PC-3 (cell line): ENCODE data around the gene TMEM40. TPM values are rescaled to one million over a fixed set of nuclear protein-coding genes. Genes with fewer than 3 reads are reported as not detected.

Source experiments
- ATAC-seq: fragments of 200-7000 bp; cut with Tn5 transposase; 2 replicates; pipeline ENCODE4 v1.9.1; 2020; ENCODE audit warnings: mild to moderate bottlenecking, moderate library complexity
- BruUV-seq: library from RNA; stranded (reverse); fragments of 400-500 nt; replicated peaks from 2 replicates; lab custom pipeline; 2021; lab: Mats Ljungman, UMichigan
- CTCF ChIA-PET: fragments of 300-600 bp; sonication (Branson Sonifier 250); formaldehyde crosslinking; loops from one replicate; lab custom pipeline; 2022; ENCODE audit warnings: antibody characterized with exemption; lab: Charles Lee
- POLR2A ChIA-PET: fragments of 300-600 bp; sonication (Branson Sonifier 250); formaldehyde crosslinking; loops from one replicate; lab custom pipeline; 2022; ENCODE audit warnings: antibody characterized with exemption; ENCODE audit not compliant: unreplicated experiment; lab: Charles Lee
- DNase-seq: peaks from one replicate; pipeline ENCODE4 v3.0.0-alpha.2; 2015
- H2AFZ ChIP-seq: fragments of 300-600 bp; sonication (generic); 2 replicates; pipeline ENCODE4 v1.6.0; 2016; ENCODE audit warnings: antibody characterized with exemption, low read length
- H3F3A ChIP-seq: fragments of 300-600 bp; sonication (generic); one replicate; pipeline ENCODE4 v1.6.0; 2017; ENCODE audit warnings: antibody characterized with exemption, low read length, control low read depth, mild to moderate bottlenecking; ENCODE audit not compliant: unreplicated experiment
- H3K27ac ChIP-seq: fragments of 300-600 bp; sonication (generic); 2 replicates; pipeline ENCODE4 v1.5.1; 2016; ENCODE audit warnings: mild to moderate bottlenecking, low read length
- H3K27me3 ChIP-seq: fragments of 300-600 bp; sonication (generic); 2 replicates; pipeline ENCODE4 v1.6.1; 2016; ENCODE audit warnings: low read length, mixed read lengths
- H3K36me3 ChIP-seq: fragments of 300-600 bp; sonication (generic); 2 replicates; pipeline ENCODE4 v1.6.1; 2016; ENCODE audit warnings: low read depth, mixed run types, low read length, mixed read lengths
- H3K4me1 ChIP-seq: fragments of 300-600 bp; sonication (generic); 2 replicates; pipeline ENCODE4 v1.5.1; 2016; ENCODE audit warnings: low read length; ENCODE audit not compliant: insufficient read depth
- H3K4me2 ChIP-seq: fragments of 300-600 bp; sonication (generic); 2 replicates; pipeline ENCODE4 v1.6.0; 2016; ENCODE audit warnings: low read length
- H3K4me3 ChIP-seq: fragments of 300-600 bp; sonication (generic); 2 replicates; pipeline ENCODE4 v1.5.1; 2016; ENCODE audit warnings: mild to moderate bottlenecking, low read length, mixed read lengths
- H3K79me2 ChIP-seq: fragments of 300-600 bp; sonication (generic); 2 replicates; pipeline ENCODE4 v1.6.1; 2017; ENCODE audit warnings: low read length, mixed read lengths
- H3K9ac ChIP-seq: fragments of 300-600 bp; sonication (generic); 2 replicates; pipeline ENCODE4 v1.6.0; 2016; ENCODE audit warnings: mild to moderate bottlenecking, low read length
- H3K9me2 ChIP-seq: fragments of 300-600 bp; sonication (generic); replicated peaks from 2 replicates; pipeline ENCODE4 v1.6.1; 2016; ENCODE audit warnings: mixed run types, low read length, mixed read lengths
- H3K9me3 ChIP-seq: fragments of 300-600 bp; sonication (generic); 2 replicates; pipeline ENCODE4 v1.6.1; 2016; ENCODE audit warnings: low read length, mixed read lengths
- H4K20me1 ChIP-seq: fragments of 300-600 bp; sonication (generic); 2 replicates; pipeline ENCODE4 v1.6.1; 2016; ENCODE audit warnings: low read length, mixed read lengths
- CTCF ChIP-seq: fragments of 300-600 bp; sonication (generic); conservative IDR thresholded peaks from 2 replicates; pipeline ENCODE4 v1.5.1; 2017; ENCODE audit warnings: antibody characterized with exemption, low read depth, mild to moderate bottlenecking, low read length
- EZH2 ChIP-seq: fragments of 300-600 bp; sonication (generic); IDR thresholded peaks from one replicate; pipeline ENCODE4 v1.6.1; 2017; ENCODE audit warnings: antibody characterized with exemption, mild to moderate bottlenecking, low read length; ENCODE audit not compliant: unreplicated experiment
- EZH2phosphoT487 ChIP-seq: fragments of 300-600 bp; sonication (generic); IDR thresholded peaks from 2 replicates; pipeline ENCODE4 v1.6.1; 2018; ENCODE audit warnings: mild to moderate bottlenecking, antibody characterized with exemption, low read length, borderline replicate concordance
- intact Hi-C: fragments of 100-400 bp; cut with micrococcal nuclease; formaldehyde crosslinking; loops from 2 replicates; pipeline ENCODE4 v1.9.0; 2023
- total RNA-seq: library from RNA; depleted of rRNA; stranded (reverse); fragments of >200 nt; gene quantifications from 2 replicates; pipeline ENCODE4 v1.2.3, GENCODE V29; 2014

Gene TMEM40
- total RNA-seq, 1 experiment from 2014 or later, result 10.4 TPM

GRCh38 chr3:12797124-12797891, 38.2 kb upstream of the TMEM40 start:
- H3K4me1 ChIP-seq, result 0 out of 2 replicates have a peak, but pooled peaks cover 6% of the 10 kb centered on the region
- no peaks in the 10 kb centered on the region for H3K36me3 ChIP-seq
- BruUV-seq, result TSS peak; percentile 47
- H2AFZ ChIP-seq, result no peak overlapping the region
- TF ChIP-seq CTCF (no peak), EZH2 (no peak), EZH2phosphoT487 (no peak)
- H3K4me3 ChIP-seq, result no peak overlapping the region
- no peaks in the 10 kb centered on the region for H3F3A ChIP-seq
- H3K27ac ChIP-seq, result no peak overlapping the region
- intact Hi-C loops, result no loop called here
- H3K9me2 ChIP-seq, result no peaks in the 10 kb centered on the region
- no peaks in the 10 kb centered on the region for H3K27me3 ChIP-seq
- no peaks in the 10 kb centered on the region for H3K9me3 ChIP-seq
- H3K9ac ChIP-seq, result no peak overlapping the region
- H4K20me1 ChIP-seq, result no peaks in the 10 kb centered on the region
- CTCF ChIA-PET, result interaction anchor here (0.8 to 1.1 kb wide), 2 partner anchors 13 to 91 kb away, joined by 3 to 6 read pairs; no protein-coding TSS in a partner anchor
- no peaks in the 10 kb centered on the region for H3K79me2 ChIP-seq
- no peak overlapping the region for H3K4me2 ChIP-seq
- no peak for ATAC-seq
- POLR2A ChIA-PET, result no interaction called here
- no peak for DNase-seq

- H2AFZ ChIP-seq, result peak within 1 kb of the TSS; percentile 91
- BruUV-seq, result no TSS peak
- ChIA-PET CTCF (interaction anchor here (0.8 to 1.1 kb wide), 2 partner anchors 14 to 90 kb away, joined by 3 to 6 read pairs; no protein-coding TSS in a partner anchor), POLR2A (interaction anchor here (0.5 to 0.6 kb wide), 2 partner anchors 242 to 645 kb away, joined by 3 to 7 read pairs; no protein-coding TSS in a partner anchor)
- peak within 1 kb of the TSS; percentile 82 for H3K4me2 ChIP-seq
- no peaks in the 10 kb centered on the region for H3K9me3 ChIP-seq
- 0 out of 2 replicates have a peak, but pooled peaks cover 6% of the 10 kb centered on the region for H3K4me1 ChIP-seq
- H3K9me2 ChIP-seq, result no peaks in the 10 kb centered on the region
- H3K4me3 ChIP-seq, result peak within 1 kb of the TSS; percentile 65
- H3K27me3 ChIP-seq, result no peaks in the 10 kb centered on the region
- H3K9ac ChIP-seq, result peak within 1 kb of the TSS; percentile 47
- H3F3A ChIP-seq, result no peaks in the 10 kb centered on the region
- no peaks in the 10 kb centered on the region for H3K36me3 ChIP-seq
- ATAC-seq, result peak; percentile 60
- no peak within 1 kb of the TSS for H3K27ac ChIP-seq
- intact Hi-C loops, result no loop called here
- no peak for DNase-seq
- no peaks in the 10 kb centered on the region for H3K79me2 ChIP-seq
- H4K20me1 ChIP-seq, result no peaks in the 10 kb centered on the region
- no peak for TF ChIP-seq EZH2
- TF ChIP-seq CTCF, result no peak
- no peak for TF ChIP-seq EZH2phosphoT487
Observed at GRCh38 chr3:12796171-12797123, 37.4 kb upstream of the TMEM40 start, which contains the start of gene CAND2. Gene CAND2, plus strand, starts transcription at chr3:12796680. Its CDS starts 41 bp downstream, at chr3:12796721.
